GM19240 (cell line): ENCODE measurements around the gene ACTR3C.

Experiments used
- DNase-seq: peaks from one replicate; pipeline ENCODE4 v3.0.0; 2011; ENCODE audit warnings: low spot score; ENCODE audit not compliant: insufficient read length

ACTR3C gene

DNA sequence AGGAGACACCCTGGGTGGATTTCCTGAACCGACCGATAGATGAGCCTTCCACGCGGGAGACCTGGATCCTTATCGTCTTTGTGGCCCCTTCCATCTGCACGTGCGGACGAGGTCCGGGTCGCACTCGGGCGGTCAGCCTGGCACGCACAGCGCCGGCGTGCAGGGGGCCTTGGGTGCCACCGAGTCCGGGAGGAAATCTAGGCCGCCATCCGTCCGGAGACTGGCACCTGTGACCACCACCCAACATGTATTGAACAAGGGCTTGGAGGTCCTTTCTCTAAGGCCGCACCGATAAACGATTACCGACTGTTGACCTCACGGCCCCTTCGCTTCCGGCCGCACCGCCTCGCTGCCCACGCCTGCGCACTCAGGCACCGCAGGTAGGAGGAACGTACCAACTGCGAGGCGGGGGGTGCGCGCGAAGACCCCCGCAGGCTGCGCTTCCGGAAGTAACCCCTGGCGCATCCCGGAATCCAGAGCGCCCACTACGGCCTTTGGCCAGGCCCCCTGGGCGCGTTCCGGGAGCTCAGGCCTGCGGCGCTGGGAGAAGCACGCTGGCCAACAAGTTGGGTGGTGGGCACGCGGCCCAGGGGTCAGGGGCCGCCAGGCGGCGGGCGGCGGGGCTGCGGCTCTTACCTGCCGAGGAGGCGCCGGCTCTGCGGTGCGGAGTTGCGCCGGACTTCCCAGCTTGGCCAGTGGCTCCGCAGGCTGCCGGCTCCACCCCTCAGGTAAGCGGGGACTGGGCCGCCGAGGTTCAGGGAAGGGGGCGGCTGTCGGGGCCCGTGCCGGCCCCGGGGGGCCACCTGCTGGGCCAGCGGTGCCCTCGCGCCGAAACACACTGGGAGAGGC is at the start of gene ACTR3C, which contains the start of gene LRRC61:
ACTR3C (minus strand) TSS at position 713 of the 849 bp plus-strand sequence. CDS start 28,249 bp downstream, outside the sequence.
LRRC61 (plus strand) TSS at position 523 of the 849 bp plus-strand sequence. CDS start 13,507 bp downstream, outside the sequence.
- peak; percentile 43 for DNase-seq

DNA sequence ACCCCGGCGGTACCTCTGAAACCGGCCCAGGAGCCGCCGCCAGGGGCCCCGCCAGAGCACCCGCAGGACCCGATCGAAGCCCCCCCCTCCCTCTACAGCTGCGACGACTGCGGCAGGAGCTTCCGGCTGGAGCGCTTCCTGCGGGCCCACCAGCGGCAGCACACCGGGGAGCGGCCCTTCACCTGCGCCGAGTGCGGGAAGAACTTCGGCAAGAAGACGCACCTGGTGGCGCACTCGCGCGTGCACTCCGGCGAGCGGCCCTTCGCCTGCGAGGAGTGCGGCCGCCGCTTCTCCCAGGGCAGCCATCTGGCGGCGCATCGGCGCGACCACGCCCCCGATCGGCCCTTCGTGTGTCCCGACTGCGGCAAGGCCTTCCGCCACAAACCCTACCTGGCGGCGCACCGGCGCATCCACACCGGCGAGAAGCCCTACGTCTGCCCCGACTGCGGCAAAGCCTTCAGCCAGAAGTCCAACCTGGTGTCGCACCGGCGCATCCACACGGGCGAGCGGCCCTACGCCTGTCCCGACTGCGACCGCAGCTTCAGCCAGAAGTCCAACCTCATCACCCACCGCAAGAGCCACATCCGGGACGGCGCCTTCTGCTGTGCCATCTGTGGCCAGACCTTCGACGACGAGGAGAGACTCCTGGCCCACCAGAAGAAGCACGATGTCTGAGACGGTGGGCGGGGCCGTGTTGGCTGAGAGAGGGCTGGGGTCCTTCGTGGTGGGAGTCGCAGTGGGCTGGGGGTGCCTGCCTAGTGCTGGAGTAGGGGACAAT is 49.1 kb upstream of the ACTR3C start:
- DNase-seq: no peak

DNA sequence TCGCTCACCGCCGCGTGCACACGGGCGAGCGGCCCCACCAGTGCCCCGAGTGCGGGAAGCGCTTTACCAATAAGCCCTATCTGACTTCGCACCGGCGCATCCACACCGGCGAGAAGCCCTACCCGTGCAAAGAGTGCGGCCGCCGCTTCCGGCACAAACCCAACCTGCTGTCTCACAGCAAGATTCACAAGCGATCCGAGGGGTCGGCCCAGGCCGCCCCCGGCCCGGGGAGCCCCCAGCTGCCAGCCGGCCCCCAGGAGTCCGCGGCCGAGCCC is 48.6 kb upstream of the ACTR3C start:
- no peak for DNase-seq

DNA sequence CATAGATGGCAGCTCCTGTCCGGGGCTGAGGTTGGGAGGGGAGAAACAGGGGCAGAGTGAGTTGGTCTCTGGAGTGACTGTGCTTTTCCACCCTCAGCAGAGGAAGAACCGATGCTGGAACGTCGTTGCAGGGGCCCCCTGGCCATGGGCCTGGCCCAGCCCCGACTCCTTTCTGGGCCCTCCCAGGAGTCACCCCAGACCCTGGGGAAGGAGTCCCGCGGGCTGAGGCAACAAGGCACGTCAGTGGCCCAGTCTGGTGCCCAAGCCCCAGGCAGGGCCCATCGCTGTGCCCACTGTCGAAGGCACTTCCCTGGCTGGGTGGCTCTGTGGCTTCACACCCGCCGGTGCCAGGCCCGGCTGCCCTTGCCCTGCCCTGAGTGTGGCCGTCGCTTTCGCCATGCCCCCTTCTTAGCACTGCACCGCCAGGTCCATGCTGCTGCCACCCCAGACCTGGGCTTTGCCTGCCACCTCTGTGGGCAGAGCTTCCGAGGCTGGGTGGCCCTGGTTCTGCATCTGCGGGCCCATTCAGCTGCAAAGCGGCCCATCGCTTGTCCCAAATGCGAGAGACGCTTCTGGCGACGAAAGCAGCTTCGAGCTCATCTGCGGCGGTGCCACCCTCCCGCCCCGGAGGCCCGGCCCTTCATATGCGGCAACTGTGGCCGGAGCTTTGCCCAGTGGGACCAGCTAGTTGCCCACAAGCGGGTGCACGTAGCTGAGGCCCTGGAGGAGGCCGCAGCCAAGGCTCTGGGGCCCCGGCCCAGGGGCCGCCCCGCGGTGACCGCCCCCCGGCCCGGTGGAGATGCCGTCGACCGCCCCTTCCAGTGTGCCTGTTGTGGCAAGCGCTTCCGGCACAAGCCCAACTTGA is 48.0 kb upstream of the ACTR3C start:
- DNase-seq: no peak

GRCh38 chr7:150370612-150371071 is 47.3 kb upstream of the ACTR3C start:
- no peak for DNase-seq

GRCh38 chr7:150369748-150370501 is 46.6 kb upstream of the ACTR3C start:
- DNase-seq: no peak

DNA sequence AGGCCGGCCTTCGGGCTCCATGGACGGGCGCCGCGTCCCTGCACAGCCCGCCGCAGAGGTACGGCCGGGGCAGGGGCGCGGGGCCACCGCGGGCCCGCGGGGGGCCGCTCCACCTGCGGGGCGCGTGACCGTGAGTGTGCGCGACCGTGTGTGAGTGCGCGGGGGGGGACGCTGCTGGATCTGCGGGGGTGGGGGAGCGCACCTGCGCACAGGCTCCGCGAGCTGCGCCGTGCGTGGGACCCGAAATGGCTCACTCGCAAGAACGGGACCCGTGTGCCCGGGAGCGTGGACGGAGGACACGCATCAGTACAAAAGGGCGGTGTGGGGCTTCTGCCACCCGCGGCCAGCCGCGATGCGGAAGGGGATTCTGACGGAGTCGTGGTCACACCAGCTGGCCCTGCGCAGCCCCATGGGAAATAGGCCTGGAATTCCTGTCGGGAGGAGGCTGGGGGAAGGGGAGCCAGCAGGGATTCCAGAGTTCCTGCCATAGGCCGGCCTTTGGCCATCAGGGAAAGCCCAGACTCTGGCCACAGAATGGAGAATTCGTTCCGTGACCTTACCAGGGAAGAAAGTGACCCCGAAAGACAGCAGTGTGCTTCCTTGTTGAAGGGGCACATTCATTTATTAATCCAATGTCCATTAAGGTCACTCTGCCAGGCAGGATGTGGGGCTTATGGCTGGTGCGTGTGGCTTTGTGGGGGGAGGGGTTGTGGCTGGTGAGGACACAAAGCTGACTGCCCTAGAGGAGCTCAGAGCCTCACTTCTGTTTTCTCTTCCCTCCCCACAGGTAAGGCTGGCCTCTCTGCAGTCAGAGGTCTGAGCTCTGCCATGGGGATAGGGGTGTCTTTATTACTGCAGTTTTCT is 45.8 kb upstream of the ACTR3C start:
- DNase-seq: peak; percentile 80

- DNase-seq: peak; percentile 79
Measured at GRCh38 chr7:150368096-150368883, 44.9 kb upstream of the ACTR3C start, which contains the start of gene REPIN1. Gene REPIN1 (plus strand): TSS chr7:150368822. CDS start chr7:150369712, 890 bp downstream.

- no peak for DNase-seq
Measured at GRCh38 chr7:150367677-150368095, 44.3 kb upstream of the ACTR3C start.

- DNase-seq: no peak
Measured at GRCh38 chr7:150365673-150366398, 42.5 kb upstream of the ACTR3C start.

DNA sequence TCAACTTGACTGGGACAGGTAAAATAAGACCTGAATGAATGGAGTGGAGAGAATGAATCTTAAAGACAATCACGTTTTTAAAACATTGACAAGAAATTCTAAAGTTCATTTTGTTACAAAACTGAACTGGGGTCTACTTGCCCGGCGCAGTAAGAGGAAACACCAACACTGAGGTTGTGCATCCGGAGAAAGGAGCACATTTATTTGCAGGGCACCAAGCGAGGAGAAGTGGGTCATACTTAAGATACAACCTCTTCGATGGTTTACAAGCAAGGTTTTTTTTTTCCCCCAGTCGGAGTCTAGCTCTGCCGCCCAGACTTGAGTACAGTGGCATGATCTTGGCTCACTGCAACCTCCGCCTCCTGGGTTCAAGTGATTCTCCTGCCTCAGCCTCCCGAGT is 41.8 kb upstream of the ACTR3C start:
- no peak for DNase-seq

DNA sequence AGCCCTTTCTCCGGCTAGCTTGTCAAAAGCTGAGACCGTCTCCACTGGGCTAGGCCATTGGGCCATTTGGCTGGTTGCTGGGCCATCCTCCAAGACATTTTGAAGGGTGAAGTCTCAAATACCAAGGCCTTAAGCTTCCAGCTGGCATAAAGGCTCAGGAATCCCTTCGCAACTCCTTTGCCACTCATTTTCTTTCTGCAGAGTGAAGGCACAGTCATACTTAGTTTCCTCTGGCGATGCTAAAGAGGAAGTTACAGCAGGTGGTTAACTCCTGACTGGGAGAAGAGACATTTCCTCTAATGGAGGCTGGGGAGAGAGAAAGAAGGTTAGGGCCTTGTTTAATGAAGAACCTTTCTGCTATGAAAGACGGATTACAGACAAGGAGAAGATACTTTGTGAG is 40.5 kb upstream of the ACTR3C start:
- no peak for DNase-seq

DNA sequence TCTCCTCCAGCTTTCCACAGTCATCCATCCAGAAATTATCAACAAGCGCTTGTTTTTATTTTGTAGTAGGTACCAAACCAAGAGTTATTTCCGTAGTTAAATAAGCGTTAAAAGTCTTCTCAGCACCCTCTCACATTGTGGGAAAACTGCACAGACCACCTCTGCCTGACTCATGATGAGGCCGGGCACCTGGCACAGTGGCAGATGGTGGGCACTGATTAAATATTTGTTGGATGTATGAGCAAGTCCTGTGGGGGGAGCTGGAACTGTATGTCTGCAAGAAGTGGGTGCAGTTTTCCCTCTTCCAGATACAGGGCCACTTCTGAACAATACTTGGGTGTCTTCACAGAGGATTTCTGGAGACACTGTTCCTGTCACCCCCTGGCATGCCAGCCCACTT is 40.0 kb upstream of the ACTR3C start:
- DNase-seq: no peak

DNA sequence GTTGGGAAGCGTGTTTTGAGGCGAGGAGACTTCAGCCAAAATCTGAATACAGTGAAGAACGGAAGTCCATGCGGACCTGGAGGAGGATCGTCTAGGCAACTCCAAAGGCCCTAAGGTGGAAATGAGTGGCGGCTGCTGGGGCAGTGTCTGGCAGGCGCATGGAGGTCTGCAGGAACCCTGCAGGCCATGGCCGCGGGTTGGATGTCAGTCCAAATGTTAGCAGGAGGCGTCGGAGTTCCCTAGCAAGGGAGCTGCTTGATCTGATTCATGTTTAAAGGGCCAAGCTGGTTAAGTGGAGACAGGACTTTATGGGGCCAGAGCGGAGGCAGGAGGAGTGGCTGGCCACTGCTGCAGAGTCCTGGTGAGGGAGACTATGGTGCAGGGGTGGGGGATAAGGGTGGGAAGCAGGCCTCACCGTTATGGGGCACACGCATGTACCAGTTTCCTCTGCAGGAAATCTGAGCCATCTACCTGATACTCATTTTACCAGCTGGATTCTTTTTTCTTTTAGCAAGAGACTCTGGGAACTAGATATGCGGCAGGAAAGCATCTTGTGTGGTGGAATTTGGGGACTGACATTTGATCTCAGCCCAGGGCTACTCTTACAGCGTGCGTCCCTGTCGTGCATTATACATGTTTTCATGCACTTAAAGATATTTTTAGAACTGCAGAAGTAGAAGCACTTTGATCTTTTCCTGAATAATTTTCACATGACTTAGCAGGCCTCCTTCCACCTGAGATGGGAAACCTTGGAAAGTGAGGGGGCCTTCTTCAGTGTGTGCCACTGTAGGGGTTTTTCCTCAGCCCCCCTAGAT is 38.7 kb upstream of the ACTR3C start:
- no peak for DNase-seq

GRCh38 chr7:150361402-150361801 is 38.1 kb upstream of the ACTR3C start:
- no peak for DNase-seq

DNA sequence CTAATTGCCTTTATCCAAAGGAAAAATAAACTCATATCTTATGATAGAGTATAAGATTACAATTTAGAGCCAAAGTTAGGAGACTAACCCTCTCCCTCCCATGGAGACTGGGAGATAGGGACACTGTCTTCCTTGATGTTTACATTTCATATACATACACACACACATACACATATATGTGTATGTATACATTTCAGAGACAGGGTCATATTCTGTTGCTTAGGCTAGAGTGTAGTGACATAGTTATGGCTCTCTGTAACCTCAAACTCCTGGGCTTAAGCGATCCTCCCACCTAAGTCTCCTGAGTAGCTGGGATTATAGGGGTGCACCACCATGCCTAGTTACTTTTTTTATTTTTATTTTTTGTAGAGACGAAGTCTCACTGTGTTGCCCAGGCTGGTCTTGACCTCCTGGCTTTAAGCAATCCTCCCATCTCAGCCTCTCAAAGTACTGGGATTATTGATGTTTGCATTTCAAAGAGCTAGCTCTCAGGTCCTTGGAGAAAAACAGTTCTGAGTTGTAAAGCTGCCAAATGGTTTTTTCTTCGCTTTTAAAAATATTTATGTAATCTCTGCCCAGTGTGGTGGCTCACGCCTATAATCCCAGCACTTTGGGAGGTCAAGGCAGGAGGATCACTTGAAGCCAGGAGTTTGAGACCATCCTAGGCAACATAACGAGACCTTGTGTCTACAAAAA is 37.2 kb upstream of the ACTR3C start:
- DNase-seq: no peak
